ENCODE data around the gene GPATCH2.
A peak's percentile ranks its signal among the peaks of the same experiment; 100 is the strongest.

GPATCH2 gene

DNA sequence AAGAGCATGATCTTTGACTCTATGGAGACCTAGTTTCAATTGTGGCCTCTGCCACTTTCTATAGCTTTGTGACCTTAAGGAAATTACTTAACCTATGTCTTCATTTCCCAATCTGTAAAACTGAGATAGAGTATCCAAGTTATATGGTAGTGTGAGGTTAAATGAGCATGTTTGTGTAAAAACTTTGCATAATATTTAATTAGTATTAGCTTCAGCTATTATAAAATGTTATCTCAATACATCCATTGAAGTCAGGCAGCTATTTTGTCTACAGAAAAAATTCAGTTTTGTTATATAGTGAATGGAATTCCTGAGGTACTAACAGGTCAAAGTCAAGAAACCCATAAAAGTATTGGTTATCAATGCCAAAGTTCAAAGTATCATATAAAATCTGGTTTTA lies 53.6 kb downstream of the GPATCH2 start:
- DNase-seq (ENCODE audit: low read depth), result no peak

DNA sequence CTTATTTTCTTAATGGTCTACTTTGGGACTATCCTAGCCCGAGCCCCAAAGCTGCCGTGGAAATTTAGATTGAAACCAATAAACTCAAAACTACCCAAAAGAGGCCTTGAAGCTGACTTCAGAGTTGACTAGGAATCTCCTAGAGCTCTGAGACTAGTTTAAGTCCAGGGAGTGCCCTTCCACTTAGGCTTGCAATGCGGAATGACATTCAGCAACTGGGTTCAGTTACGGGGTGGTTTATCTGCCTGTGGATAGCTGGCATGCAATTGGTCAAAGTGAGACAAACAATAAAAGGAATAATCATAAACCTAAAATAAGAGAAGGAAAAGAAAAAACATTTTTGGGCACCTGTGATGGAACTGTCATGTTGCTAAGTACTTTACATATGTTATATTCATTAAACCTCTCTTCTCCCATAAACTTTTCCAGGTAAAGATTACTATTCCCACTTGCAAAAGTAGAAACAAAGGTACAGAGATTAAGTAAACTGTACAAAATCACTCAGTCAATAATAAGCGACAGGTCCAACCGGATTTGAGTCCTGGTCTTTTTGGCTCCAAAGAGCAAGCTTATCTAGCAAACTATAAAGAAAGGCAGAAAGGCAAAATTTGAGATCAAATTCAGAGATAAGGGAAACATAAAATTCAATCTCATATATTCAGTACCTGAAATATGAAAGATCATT lies 56.5 kb downstream of the GPATCH2 start:
- DNase-seq (ENCODE audit: low read depth), result no peak

DNA sequence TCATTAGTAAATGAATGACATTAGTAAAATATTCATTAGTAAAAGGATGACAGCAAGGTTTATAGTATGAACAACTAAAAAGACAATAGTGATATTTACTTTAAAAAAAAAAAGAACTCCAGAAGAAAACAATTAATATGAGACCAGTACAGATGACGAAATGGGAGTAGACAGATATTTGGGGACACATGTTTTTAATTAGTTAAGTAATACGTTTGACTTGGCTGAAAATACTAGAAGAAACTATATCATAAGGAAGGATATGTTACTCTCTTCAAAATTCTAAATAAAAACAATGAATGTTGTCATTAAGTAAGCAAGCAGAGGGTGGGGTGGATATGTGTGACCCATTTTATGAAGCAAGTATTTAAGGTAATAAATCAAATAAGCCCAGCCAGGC lies 61.9 kb downstream of the GPATCH2 start:
- no peak for DNase-seq (ENCODE audit: low read depth)

DNA sequence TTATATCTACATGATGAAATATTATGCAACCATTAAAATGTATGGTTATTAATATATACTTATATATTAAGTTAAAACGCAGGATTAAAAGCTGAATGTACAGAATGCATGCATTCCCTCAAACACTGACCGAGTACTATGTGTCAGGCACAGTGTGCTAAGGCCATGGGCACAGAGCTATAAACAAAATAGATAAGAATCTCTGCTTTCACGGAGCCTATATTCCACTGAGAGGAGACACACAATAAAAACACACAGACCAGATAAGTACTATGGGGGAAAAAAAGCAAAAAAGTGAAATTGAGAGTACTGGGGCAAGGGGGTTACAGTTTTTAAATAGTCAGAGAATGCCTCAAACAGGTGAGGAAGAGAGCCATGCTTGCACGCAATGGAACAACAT lies 62.7 kb downstream of the GPATCH2 start:
- DNase-seq (ENCODE audit: low read depth), result no peak

DNA sequence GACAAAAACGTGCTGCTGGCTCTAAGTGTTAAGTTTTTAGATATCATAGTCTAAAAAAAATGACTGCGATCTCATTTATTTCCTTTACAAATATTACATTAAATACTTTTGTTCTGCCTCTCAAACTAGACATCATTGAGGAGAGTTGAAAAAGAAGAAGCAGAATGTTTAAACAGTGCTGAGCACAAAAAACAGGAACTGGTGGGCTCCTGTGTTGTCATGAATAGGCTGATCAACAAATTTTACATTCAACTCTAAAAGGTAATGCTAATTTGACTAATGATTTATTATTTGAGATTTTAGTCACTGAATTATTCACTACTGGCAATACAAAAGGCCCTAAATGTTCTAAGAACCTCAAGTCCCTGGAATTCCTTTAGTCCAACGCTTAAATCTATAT lies 66.1 kb downstream of the GPATCH2 start:
- no peak for DNase-seq (ENCODE audit: low read depth)

DNA sequence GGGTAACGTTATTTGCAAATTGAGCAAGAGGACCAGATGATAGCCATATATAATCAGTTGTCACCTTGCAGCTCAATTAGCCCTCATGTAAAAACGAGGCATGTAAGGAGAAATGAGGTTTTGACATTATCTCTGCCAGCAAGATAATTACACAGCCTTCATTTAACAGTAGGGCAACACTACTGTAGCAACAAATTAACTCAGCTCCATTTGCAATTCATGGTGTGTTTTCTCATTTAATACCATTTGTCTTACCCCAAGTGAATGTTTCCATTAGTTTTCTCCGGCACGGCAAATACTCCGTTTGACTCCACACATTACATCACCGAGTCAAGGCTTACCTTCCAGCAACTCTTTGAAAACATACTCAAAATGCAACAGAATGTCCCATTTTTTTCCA lies 66.7 kb downstream of the GPATCH2 start:
- no peak for DNase-seq (ENCODE audit: low read depth)

DNA sequence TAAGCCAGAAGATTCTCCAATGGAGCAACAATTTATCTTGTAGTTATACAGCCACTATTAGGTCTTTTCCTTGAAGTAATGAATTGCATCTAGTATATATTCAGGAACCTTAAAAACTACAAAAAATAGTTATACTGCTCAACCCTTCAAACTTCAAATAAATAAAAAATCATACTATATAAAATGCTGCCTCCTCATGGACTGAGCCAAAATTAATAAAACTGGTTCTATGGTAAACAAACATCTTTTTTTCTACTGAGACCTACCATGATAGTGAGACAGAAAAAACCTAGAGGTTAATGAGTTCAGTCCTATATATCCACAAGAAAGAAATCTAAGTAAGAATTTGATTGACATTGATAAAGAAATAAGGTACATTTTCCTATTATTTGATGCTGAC lies 67.7 kb downstream of the GPATCH2 start:
- no peak for DNase-seq (ENCODE audit: low read depth)

DNA sequence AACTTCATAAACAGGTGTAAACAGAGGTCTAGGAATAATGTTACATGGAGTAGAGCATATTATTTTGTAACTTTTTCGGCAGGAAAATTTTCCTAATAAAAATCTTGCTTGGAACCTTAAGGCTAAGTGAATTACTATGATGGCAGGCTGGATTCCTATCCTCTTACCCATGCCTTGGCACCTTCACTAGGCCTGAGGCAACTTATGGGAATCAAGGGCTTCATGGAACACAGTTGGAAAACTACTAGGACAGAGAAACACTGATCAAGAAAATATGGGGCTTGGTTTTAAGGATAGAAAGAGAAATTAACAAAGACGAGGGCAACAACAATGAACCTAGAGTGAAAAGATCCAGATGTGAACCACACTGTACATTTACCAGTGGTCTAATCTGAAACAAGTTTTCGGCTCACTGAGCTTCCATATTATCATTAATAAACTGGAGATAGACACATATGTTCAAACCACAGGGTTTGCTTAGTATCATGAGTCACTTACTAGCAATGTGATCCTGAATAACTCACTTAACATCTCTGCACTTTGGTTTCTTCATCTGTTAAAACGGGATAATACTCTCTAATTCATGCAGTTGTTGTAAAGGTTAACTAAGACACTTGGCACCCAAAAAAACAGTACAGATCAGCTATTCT lies 68.5 kb downstream of the GPATCH2 start:
- DNase-seq (ENCODE audit: low read depth), result peak; percentile 9

DNA sequence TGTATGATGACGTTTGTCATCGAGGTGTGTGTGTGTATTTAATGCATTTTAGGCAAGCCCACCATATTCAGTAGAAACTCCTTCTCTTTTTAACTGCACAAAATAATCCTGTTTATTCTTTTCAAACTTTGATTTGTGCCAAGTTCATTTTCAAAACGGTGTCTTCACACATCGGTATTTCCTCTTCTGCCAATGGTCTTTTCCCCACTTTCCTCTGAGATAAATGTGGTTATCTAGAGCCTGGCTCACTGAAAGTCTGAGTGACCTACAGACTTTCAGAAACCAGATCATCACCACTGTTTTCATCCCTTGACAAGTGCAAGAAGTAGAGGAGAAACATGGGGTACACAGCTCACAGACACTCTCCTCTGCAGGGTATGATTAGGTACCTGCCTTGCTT lies 69.4 kb downstream of the GPATCH2 start:
- no peak for DNase-seq (ENCODE audit: low read depth)

DNA sequence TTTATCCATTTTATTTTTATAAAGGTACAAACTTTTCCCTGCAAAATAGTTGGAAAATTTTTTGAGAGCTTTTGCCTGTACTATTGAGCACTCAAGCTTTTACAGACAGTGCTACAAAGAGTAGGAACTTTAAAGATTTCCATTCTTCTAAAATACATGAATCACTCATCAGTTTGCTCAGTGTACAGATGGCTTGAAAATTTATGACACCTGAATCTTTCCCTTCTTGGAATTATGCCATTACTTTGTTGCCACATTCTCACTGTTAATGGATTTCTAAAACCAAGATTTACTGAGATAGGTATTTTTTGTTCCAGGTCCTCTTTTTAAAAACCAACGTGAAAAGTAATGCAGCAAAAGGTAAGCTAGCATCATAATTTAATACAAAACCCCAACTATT lies 76.0 kb downstream of the GPATCH2 start:
- no peak for DNase-seq (ENCODE audit: low read depth)

DNA sequence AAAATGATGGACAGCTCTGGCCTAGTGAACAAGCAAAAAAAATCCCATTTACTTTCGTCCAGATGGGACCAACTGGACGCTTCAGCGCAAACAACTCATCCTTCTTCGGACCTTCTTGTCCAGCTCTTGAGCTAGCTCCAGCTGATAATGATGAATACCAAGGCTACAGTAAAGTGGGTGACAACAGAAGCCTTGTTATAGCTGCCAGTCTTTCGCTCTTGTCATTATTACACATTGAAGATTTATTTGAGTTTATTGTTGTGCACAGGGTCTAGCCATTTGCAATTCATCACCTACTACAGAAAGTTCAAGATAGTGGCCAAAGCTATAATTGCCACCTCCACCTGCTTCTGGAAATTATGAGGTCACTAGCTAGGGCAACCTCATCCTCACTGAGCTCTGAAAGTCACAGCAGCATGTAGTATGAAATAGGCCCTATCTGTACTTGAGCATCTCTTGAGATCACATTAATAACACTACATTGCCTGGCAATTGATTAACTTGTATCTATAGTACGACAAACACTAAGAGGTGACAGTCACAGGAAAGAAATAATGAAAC lies 76.9 kb downstream of the GPATCH2 start:
- DNase-seq (ENCODE audit: low read depth), result no peak

DNA sequence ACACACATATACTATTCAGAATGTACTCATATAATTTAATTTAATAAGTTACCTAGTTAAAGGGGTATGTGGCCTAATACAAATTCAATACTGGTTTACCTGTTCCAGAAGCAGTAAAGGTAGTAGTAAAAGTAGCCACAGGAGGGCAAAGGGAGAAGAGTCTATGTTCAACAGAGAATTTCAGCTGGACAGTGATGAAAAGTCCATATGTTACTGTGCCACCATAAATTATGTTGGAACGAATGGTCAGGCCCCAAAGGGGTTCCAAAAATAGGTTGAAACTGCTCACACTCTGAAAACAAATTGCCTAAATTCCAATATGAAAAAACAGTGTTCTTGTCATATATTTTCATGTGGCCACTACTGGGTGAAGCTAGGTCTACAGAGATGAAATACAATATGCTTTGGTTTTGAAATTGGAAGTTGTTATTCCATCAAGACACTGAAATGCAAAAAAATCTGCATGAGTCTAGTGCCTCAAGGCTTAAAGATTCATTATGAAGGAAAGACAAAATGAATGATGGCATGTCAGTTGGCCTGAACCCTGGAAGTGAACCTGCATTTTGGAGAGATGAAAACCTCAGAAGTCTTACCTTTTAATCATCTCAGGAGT lies 78.4 kb downstream of the GPATCH2 start:
- no peak for DNase-seq (ENCODE audit: low read depth)

DNA sequence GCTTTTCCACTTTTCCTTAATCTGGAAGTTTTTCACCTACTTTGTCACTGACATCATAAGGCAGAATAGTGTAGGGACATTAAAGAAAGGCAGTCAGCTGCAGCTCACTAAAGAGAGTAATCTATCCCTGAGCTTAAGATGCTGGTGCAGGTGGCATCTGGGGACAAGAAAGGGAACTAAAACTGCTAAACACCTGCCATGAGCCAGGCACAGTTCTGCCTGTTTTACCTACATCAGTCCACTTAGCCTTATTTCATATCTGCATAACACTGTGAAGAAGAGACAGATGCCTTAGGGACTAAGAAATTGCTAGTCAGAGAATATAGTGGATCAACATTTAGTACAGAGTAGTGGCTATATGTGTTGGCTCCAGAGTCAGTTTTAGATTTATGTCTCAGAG lies 88.1 kb downstream of the GPATCH2 start:
- no peak for DNase-seq (ENCODE audit: low read depth)

DNA sequence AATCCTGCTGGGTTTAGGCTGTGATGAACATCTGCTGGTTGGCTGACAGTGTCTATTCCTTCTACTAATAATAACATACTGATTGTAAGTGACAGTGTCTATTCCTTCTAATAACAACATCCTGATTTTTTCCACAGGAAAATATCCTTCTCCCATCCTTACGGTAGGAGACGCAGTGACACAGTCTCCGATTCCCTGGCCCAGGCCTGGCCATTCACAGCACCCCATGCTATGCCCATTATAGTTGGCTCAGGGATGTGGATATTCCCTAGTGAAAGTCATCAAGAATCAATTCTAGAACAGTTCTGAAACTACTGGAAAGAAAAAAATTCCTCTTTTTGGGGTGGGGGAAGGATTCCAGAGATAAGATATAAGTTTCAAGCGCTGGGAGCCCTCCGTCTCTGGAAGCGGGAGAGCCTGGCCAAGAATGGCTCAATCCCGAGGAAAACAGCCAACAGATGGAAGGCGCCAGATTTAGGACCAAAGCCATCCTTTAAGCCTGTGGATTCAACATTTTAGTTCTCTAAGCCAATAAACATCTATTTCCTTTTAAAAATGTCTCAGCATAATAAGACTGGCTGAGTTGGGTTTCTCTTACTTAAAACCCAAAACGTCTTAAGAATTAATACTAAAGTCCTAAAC lies 88.6 kb downstream of the GPATCH2 start:
- DNase-seq (ENCODE audit: low read depth), result no peak

DNA sequence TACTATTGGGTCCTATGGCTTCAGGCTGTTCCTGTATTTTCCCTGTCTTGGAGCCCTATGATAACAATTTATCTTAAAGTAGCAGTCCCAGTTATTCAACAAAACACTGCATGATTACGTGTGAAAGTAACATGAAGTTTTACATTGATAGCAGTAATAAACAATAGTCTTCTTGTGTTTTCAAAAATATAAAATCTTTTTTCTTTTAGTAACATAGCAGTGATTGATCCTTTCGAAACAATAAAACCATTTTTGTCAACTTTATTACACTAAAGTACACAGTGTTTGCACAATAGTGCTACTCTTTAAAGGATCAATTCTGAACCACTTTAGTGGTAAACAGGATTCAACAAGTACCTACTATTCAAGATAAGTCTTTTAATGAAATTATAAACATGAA lies 90.6 kb downstream of the GPATCH2 start:
- DNase-seq (ENCODE audit: low read depth), result no peak

DNA sequence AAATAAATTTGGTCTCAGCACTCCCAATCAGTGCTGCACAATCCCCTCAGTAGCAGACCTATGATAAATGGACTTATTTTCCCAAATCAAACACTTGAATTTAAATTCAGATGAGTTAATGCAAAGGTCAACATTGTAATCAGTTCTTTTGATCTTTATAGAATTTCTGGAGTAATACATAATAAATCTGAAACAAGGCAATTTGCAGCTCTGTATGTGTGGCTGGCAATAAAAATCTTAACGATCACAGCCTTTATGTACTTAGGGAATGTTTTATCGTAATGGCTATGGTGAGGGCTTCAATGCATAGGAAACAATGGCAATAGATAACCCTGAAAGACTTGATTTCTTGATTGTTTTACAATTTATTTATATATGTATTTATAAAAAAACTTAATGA lies 91.4 kb downstream of the GPATCH2 start:
- DNase-seq (ENCODE audit: low read depth), result no peak

DNA sequence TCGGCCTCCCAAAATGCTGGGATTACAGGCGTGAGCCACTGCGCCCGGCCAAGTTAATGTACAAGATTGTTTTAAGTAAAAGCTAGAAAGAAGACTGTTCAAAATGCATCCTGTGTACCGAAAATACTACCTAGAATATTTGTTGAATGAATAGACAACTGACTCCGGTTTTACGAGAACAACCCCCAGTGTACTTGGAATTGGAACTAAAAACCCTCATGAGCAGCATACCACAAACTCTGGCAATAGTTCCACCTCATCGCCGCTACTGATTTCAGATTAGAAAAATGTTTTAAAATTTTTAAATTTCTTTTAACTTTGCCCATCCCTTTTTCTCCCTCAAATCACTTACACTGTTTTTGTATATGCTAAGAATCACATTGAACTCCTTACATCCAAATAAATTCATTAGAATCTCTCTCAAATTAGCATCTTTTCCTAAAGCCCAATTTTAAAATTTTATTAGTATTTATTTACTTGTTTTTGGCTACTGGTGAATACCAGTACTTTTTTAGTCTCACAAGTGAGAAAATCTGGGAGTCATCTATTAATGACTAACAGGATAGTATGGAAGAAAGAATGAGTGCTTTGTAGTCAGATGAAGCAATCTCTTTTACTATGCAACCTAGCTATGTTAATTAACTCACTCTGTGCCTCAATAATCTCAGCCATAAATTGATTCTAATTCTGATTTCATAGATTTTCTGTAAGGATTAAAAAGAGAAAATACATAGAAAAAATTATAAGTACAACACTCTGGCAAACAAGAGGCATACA lies 95.1 kb downstream of the GPATCH2 start:
- no peak for DNase-seq (ENCODE audit: low read depth)

DNA sequence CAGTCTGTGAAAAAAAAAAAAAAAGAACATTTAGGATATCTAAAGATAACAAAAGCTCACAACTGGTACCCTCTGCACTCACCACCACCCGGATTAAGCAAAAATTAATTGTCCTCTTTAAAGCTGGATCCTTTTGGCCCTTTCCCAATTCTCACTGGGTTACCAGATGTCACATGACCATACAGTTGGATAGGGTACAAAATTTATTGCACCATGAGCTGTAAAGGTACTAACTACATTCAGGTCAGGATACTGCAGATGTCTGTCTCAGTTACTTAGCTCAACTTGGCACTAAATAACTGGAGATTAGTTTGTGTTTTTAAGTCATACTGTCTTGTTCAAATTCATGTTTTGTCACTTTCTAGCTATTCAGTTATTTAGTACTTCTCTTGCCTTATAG lies 96.3 kb downstream of the GPATCH2 start:
- DNase-seq (ENCODE audit: low read depth), result no peak

DNA sequence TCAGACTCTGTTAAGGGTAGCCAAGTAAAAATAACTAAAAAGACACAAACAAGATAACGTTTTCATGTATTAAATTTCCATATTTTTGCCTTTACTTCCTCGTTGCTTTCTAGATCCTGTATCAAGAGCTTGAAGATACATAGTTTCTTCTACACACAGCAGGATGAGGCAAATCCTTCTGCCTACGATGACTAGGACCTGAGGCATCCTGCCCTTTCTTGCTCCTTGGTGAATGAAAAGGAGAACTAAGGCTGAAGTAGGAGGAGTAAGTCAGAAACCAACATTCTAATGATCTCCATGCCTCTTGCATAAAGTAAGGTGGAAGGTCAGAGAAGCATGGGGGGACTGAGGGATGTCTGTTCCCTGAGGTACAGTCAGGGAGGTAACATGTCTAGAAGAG lies 102.6 kb downstream of the GPATCH2 start:
- peak; percentile 4 for DNase-seq (ENCODE audit: low read depth)

DNA sequence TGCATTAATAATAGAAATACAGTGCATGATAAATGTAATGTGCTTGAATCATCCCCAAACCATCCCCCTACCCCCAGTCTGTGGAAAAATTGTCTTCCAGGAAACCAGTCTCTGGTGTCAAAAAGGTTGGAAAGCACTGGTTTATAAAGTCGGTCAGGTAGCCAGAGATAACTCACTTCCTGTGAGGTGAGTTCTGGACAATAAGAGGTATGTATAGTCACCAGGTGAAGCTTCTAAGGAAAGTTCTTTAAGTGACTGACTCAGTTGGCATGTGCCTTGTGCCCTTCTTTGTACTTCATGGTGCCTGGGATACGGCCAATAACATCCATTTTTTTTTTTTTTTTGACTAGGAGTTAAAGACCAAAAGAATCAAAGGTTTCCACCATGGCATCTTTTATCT lies 103.7 kb downstream of the GPATCH2 start:
- no peak for DNase-seq (ENCODE audit: low read depth)

DNA sequence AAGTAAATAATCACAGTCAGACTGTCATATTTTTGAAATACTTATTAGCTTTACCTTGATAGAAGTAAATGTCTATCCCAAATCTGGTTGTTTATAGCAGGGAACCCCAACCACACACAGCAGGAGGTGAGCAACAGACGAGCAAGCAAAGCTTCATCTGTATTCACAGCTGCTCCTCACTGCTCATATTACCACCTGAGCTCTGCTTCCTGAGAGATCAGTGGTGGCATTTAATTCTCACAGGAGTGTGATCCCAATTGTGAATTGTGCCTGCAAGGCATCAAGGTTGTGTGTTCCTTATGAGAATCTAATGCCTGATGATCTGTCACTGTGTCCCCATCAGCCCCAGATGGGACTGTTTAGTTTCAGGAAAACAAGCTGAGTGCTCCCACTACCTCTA lies 104.3 kb downstream of the GPATCH2 start:
- no peak for DNase-seq (ENCODE audit: low read depth)

Data from stromal cell of bone marrow (primary cell).